Smooth muscle cell (in vitro differentiated cells): Measurements from ENCODE around the gene GJD4. TPM values are rescaled to one million over a fixed set of nuclear protein-coding genes. Genes with fewer than 3 reads are reported as not detected.

ENCODE experiments used
- DNase-seq: peaks from one replicate; lab custom pipeline; 2025; ENCODE audit not compliant: unreplicated experiment; lab: John Stamatoyannopoulos, UW
- H2AFZ ChIP-seq: fragments of 200-600 bp; sonication (generic); 2 replicates; pipeline ENCODE4 v1.6.0; 2016; ENCODE audit warnings: antibody characterized with exemption, low read depth, mild to moderate bottlenecking
- H3F3A ChIP-seq: fragments of 200-600 bp; sonication (generic); 2 replicates; pipeline ENCODE4 v1.6.0; 2017; ENCODE audit warnings: antibody characterized with exemption, low read depth
- H3K27ac ChIP-seq: fragments of 200-600 bp; sonication (generic); 2 replicates; pipeline ENCODE4 v1.5.1; 2016; ENCODE audit warnings: low read depth, mild to moderate bottlenecking
- H3K27me3 ChIP-seq: fragments of 200-600 bp; sonication (generic); 2 replicates; pipeline ENCODE4 v1.6.1; 2016; ENCODE audit warnings: low read depth, mild to moderate bottlenecking
- H3K36me3 ChIP-seq: fragments of 200-600 bp; sonication (generic); 2 replicates; pipeline ENCODE4 v1.5.1; 2016; ENCODE audit warnings: low read depth
- H3K4me1 ChIP-seq: fragments of 200-600 bp; sonication (generic); 2 replicates; pipeline ENCODE4 v1.5.1; 2016; ENCODE audit warnings: low read depth
- H3K4me2 ChIP-seq: fragments of 200-600 bp; sonication (generic); 2 replicates; pipeline ENCODE4 v1.6.0; 2016; ENCODE audit warnings: mild to moderate bottlenecking
- H3K4me3 ChIP-seq: fragments of 200-600 bp; sonication (generic); 2 replicates; pipeline ENCODE4 v1.5.1; 2016; ENCODE audit warnings: mild to moderate bottlenecking
- H3K79me2 ChIP-seq: fragments of 200-600 bp; sonication (generic); 2 replicates; pipeline ENCODE4 v1.6.0; 2016; ENCODE audit warnings: low read depth, mild to moderate bottlenecking
- H3K9ac ChIP-seq: fragments of 200-600 bp; sonication (generic); 2 replicates; pipeline ENCODE4 v1.6.0; 2016; ENCODE audit warnings: low read depth
- H3K9me3 ChIP-seq: fragments of 200-600 bp; sonication (generic); replicated peaks from 2 replicates; pipeline ENCODE4 v1.5.1; 2016; ENCODE audit warnings: low read depth
- H4K20me1 ChIP-seq: fragments of 200-600 bp; sonication (generic); 2 replicates; pipeline ENCODE4 v1.6.0; 2016; ENCODE audit warnings: low read depth
- WGBS: methylation state at CpG from one replicate; pipeline ENCODE4 v1.1.7; 2016; ENCODE audit warnings: low lambda C conversion rate; 5-methylcytosine and 5-hydroxymethylcytosine counted together
- polyA plus RNA-seq: library from polyadenylated mRNA; unstranded; fragments of >200 nt; fragmentation: Nextera tagmentation; extraction: Ambion mirVana; gene quantifications from 2 replicates; pipeline ENCODE4 v1.2.1, GENCODE V29; 2016
- total RNA-seq: library from RNA; depleted of rRNA; stranded (reverse); fragments of >200 nt; gene quantifications from 2 replicates; pipeline ENCODE4 v1.2.3, GENCODE V29; 2014
- TF ChIP-seq, protein P1 (sequence below): fragments of 200-600 bp; sonication (generic); IDR thresholded peaks from 2 replicates; pipeline ENCODE4 v1.5.1; 2017; ENCODE audit warnings: borderline replicate concordance, mild to moderate bottlenecking, antibody characterized with exemption; ENCODE audit not compliant: insufficient read depth, poor library complexity, severe bottlenecking

The GJD4 gene
- total and polyA plus RNA-seq, 2 experiments from 2014 or later = not detected

- WGBS = 67% methylated on average over 6 of the region's 6 CpGs
- TF ChIP-seq, protein P1, sequence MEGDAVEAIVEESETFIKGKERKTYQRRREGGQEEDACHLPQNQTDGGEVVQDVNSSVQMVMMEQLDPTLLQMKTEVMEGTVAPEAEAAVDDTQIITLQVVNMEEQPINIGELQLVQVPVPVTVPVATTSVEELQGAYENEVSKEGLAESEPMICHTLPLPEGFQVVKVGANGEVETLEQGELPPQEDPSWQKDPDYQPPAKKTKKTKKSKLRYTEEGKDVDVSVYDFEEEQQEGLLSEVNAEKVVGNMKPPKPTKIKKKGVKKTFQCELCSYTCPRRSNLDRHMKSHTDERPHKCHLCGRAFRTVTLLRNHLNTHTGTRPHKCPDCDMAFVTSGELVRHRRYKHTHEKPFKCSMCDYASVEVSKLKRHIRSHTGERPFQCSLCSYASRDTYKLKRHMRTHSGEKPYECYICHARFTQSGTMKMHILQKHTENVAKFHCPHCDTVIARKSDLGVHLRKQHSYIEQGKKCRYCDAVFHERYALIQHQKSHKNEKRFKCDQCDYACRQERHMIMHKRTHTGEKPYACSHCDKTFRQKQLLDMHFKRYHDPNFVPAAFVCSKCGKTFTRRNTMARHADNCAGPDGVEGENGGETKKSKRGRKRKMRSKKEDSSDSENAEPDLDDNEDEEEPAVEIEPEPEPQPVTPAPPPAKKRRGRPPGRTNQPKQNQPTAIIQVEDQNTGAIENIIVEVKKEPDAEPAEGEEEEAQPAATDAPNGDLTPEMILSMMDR = no peak
- no peak overlapping the region for H2AFZ ChIP-seq
- no peak for DNase-seq
- H3K4me2 ChIP-seq = no peak overlapping the region
- H3K27ac ChIP-seq = no peak overlapping the region
- H3K4me1 ChIP-seq = no peaks in the 10 kb centered on the region
- H3F3A ChIP-seq = no peaks in the 10 kb centered on the region
- H3K79me2 ChIP-seq = no peaks in the 10 kb centered on the region
- H3K36me3 ChIP-seq = no peaks in the 10 kb centered on the region
- no peaks in the 10 kb centered on the region for H4K20me1 ChIP-seq
- H3K4me3 ChIP-seq = no peak overlapping the region
- no peaks in the 10 kb centered on the region for H3K9me3 ChIP-seq
- H3K27me3 ChIP-seq = peaks cover 5% of the 10 kb centered on the region
- no peak overlapping the region for H3K9ac ChIP-seq
These were observed 6.6 kb downstream of the GJD4 start for GRCh38 chr10:35611750-35612149.

- Histone ChIP-seq H4K20me1 (no peaks in the 10 kb centered on the region), H3K79me2 (no peaks in the 10 kb centered on the region), H3K9me3 (no peaks in the 10 kb centered on the region), H3K4me3 (no peak overlapping the region), H2AFZ (no peak overlapping the region), H3F3A (no peaks in the 10 kb centered on the region), H3K9ac (no peak overlapping the region), H3K27ac (no peak overlapping the region), H3K36me3 (no peaks in the 10 kb centered on the region), H3K4me2 (no peak overlapping the region), H3K27me3 (peaks cover 5% of the 10 kb centered on the region), H3K4me1 (no peaks in the 10 kb centered on the region)
- DNase-seq = no peak
- WGBS = 79% methylated on average over 6 of the region's 6 CpGs
- TF ChIP-seq, protein P1 = no peak
These were observed 7.4 kb downstream of the GJD4 start for GRCh38 chr10:35612385-35613106.

DNA sequence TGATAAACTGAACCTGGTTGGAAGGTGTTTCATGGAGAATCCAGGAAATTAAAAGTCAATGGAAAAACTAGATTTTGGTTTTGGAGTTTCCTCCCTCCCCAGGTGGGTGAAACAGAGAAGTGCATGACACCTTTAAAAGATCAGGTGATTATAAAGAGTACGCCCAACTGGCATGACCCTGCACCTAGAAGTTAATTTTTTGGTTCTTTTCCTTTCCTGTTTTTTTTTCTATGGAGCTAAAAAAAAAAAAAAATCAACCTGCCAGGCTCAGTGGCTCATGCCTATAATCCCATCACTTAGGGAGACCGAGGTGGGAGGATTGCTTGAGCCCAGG is 7.9 kb downstream of the GJD4 start:
- no peak overlapping the region for H3K4me3 ChIP-seq
- no peak overlapping the region for H2AFZ ChIP-seq
- no peaks in the 10 kb centered on the region for H4K20me1 ChIP-seq

More for the DNA sequence above, 7.9 kb downstream of the GJD4 start:
- Histone ChIP-seq H3K36me3 (no peaks in the 10 kb centered on the region), H3K4me2 (no peak overlapping the region), H3K9ac (no peak overlapping the region), H3K27me3 (peaks cover 5% of the 10 kb centered on the region), H3K79me2 (no peaks in the 10 kb centered on the region), H3K27ac (no peak overlapping the region), H3K9me3 (no peaks in the 10 kb centered on the region), H3K4me1 (no peaks in the 10 kb centered on the region), H3F3A (no peaks in the 10 kb centered on the region)
- DNase-seq = no peak
- TF ChIP-seq, protein P1 = no peak
- 96% methylated on average over 2 of the region's 2 CpGs for WGBS
